NCI-H1048 (cell line): ENCODE measurements around the gene RBM12.

Experiments used
- DNase-seq: peaks from one replicate; lab custom pipeline; 2025; lab: John Stamatoyannopoulos, UW

Gene RBM12

GRCh38 chr20:35657271-35657670, 7.4 kb downstream of the RBM12 start:
- DNase-seq, result no peak

DNA sequence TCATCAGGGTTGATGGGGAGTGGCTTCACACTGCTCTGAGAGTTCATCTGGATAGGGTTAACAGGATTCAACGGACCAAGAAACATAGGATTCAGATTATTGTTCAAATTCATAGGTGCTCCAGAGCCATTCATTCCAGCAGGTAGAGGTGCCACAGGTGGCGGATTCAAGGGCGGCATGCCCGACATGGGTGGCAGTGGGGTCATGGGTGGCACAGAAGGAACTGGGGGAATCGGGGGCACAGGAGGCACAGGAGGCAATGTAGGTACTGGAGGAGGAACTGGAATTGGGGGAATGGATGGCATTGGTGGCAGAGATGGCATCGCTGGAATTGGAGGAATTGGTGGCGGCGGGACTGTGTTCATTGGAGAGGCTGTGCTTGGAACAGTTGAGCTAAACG, 10.3 kb downstream of the RBM12 start:
- no peak for DNase-seq

- DNase-seq, result no peak
Measured at GRCh38 chr20:35653893-35654292, 10.8 kb downstream of the RBM12 start.

- DNase-seq, result no peak
Measured at GRCh38 chr20:35653430-35653734, 11.3 kb downstream of the RBM12 start.

DNA sequence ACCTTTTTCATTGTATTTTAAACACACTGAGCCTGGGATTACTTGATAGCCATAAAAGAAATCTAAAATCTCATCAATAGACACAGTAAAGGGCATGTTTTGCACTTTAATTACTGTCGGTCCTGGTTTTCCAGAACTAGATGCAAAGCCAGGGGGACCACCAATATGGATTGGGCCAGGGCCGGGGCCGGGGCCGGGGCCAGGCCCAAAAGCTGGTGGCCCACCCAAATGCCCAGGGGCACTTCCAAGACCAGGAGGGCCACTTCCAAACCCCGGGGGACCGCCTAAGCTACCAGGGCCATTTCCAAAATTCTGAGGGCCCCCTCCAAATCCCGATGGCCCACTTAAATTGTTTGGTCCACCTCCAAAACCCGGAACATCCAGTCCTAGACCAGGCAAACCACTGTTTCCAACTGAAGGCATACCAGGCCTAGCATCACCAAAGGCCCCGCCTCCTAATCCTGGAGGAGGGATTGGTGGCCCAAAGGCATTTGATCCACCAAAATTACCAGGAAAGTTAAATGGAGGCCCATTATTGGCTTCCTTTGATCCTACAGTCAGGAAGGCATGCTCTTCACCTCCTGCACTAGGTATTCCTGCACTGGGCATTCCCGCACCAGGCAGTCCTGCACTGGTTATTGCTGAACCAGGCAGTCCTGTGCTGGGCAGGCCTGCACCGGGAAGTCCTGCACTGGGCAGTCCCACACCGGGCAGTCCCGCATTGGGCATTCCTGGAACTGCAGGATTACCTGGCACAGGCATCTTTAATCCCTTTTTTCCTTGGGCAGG, 11.9 kb downstream of the RBM12 start:
- no peak for DNase-seq

DNA sequence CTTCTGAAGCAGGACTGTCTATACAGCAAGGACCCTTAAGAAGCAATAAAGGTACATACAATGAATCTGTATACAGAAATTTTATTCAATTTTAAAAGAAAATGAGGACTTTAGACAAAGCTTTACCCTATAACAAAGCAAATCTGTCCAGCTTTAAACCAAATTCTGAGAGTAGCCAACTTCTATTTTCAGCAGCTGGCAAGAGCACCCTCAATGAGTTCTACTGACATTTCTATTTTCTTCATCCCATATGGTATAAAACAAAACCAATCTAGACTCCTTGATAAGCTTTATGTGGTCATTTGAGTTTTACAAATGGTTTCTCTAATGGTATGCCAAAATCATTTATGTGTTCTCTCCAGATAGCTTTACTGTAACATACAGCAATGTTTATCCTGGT, 12.7 kb downstream of the RBM12 start:
- no peak for DNase-seq

GRCh38 chr20:35650632-35651031, 14.1 kb downstream of the RBM12 start:
- DNase-seq, result no peak

GRCh38 chr20:35648836-35649235, 15.9 kb downstream of the RBM12 start:
- no peak for DNase-seq

GRCh38 chr20:35644806-35645205, 19.9 kb downstream of the RBM12 start:
- no peak for DNase-seq

- no peak for DNase-seq
Measured at GRCh38 chr20:35643045-35643444, 21.7 kb downstream of the RBM12 start.

DNA sequence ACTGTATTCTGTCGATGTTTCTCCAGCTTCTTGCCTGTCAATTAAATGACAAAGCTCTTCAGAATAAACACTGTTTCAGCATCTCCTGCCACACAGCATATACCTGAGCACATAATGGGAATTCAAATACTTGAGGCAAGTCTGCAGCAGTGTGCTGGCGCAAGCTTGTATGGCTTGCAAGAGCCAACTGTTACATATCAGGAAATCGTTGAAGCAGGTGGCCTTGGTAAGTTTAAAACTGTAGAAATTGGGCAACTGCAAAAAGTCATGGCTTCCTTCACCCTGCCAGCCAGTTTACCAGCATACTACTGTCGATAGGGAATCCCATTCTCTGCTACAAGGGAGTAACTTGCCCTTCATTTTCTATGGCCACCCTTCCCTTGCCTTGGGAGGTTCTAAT, 23.0 kb downstream of the RBM12 start:
- DNase-seq, result no peak

GRCh38 chr20:35640724-35641123, 24.0 kb downstream of the RBM12 start:
- no peak for DNase-seq

DNA sequence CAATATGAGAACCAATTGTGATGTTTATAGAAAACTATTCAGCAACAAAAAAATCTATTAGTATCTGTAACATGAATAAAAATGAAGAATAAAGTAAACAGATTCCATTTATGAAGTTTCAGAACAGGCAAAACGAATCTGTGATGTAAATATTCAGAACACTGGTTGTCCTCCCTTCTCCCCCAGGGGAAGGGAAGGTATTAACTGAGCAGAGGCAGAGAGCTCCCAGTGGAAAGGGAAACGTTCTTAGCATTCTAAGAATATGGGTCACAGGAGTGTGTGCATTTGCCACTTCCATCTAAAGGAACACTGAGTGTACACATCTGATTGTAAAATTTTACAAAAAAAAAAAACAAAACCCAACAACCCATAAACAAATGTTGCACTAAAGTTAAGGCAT, 25.9 kb downstream of the RBM12 start:
- no peak for DNase-seq

- no peak for DNase-seq
Measured at GRCh38 chr20:35637276-35637675, 27.4 kb downstream of the RBM12 start.

DNA sequence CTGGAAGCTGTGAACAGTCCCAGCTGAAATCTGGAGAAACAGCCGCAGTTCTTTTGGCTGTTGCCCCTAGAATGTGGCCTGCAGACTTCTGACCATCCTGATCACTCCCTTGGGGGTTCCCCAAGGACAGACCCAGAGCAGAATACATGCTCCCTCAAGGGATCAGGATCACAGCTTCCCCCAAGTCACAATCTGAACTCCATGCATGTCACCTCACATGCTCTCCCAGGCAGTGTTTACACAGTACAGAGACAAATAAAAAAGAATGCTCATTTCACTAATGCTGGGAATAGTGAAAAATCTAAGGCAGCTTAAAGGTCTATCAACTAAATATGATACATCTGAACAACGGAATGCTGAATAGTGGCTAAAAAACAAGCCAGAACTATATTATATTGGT, 28.6 kb downstream of the RBM12 start:
- no peak for DNase-seq

GRCh38 chr20:35635652-35636051, 29.0 kb downstream of the RBM12 start:
- DNase-seq, result no peak

DNA sequence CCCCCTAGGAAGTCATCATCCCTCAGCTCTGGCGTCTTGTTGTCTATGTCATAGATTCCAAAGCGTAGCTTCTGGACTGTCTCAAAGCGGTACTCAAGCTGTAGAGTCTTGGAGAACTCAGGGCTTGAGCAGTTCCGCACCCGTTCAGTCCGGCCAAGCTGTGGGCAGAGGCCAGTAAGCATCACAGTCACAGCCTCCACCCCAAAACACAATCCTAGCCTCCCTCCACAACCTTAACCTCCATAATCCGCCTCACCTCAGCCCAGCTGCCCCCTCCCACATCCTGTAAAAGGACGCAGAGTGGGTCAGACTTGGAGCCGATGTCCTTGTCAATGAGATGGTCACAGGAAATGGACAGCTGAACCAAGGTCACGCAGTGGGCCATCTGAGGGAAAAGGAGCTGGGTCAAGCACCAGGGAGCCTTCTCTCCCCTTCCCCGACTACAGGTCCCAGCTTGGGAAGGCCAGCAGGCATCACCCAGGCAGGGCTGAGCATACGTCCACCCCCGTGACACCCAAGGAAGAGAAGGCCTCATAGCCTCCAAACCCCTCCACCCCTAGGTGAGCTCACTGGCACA, 32.1 kb downstream of the RBM12 start:
- DNase-seq, result no peak

DNA sequence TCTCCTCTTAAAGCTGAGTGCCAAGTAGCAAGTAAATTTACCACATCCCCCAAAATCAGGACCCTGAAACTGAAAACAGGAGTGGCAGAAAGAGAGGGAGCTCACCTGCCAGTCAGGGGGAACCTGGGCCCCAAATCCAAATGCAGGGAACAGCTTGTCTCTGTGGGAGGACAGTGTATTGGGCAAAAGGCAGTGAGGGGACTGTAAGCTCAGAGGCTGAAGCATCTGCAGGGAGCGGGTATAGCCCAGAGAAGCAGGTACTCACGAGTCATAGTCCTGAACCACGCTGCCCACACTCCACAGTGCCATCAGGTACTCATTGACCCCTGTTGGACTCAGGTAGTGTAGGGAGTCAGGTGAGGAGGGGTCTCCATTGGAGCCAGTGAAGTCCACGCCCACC, 34.1 kb downstream of the RBM12 start:
- no peak for DNase-seq

DNA sequence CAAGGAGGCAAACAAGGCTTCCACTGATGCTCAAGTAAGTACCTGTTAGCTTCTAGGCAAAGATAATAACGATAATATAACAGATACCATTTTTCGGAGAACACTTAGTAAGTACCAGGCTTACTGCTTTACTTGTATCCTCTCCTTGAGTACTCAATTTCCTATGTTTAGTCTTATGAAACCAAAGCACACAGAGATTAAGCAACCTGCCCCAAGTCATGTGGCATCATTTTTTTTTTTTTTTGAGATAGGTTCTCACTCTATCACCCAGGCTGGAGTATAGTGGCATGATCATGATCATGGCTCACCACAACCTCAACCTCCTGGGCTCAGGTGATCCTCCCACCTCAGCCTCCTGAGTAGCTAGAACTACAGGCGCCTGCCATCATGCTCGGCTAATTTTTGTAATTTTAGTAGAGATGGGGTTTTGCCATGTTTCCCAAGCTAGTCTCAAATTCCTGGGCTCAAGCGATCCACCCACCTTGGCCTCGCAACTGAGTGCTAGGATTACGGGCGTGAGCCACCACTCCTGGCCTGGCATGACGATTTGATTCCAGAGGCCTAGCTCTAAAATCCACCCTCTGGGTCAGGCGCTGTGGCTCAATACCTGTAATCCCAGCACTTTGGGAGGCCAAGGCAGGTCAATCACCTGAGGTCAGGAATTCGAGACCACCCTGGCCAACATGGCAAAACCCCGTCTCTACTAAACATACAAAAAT, 35.1 kb downstream of the RBM12 start:
- DNase-seq, result no peak

GRCh38 chr20:35627121-35627520, 37.6 kb downstream of the RBM12 start:
- DNase-seq, result no peak

DNA sequence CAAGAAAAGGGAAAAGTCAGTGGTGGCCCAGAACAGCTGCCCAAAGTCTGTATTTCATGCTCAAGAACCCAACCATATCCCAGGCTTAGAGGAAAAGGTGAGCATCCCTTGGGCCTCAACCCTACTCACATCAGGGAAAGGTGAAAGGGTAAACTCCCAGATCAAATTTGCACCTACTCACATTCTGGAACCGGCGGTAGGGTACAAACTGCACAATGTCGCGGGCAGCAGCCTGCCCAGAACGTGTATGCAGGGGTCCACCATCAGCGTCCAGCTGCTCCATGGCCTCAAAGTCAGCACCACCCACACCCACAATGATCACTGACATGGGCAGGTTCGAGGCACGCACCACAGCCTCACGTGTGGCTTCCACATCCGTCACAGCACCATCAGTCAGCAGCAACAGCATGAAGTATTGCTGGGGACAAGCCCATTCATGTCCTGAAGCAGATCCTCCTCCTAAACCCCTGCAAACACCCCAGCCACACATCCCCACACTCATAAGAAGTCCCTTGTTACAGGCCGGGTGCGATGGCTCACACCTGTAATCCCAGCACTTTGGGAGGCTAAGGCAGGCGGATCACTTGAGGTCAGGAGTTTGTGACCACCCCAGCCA, 38.2 kb downstream of the RBM12 start:
- DNase-seq, result no peak

DNA sequence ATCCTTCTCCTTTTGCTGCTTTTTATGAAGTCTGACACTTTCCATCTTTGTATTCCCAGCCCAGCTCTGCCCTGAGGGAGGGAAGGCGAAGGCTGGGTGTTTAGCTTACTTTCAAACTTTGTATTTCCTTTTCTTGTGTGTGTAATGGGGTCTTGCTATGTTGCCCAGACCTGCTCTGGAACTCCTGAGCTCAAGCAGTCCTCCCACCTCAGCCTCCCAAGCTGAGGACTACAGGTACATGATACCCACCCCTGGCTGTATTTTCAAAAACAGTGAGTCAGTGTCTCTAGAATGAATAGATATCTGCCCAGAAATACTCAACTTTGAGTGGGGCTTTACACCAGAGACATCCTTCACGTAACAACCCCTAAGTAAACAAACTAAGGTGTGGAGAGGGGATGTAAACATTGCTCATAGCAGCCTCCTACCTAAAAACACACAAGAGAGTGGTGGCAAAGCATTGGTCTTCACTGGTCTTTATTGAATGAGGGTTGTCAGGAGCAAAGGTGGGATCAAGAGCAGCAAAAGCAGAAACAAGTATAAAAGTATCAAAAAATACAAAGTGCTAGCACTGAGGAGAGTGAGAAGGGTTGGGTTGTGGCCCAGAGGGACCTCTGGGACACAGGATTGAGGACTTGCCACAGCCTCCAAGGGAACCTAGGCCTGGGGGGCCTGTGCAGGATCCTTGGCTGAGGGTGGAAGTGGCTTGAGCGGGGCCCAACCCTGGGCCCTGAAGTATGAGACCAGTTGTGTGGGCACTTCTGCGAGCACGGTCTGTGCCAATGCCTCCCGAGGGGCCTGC, 38.9 kb downstream of the RBM12 start:
- no peak for DNase-seq
